DMS 273 treated with DMSO at 0.1 percent for 48 hours (cell line): Measurements from ENCODE around the gene CSPG4.
"Not testable (repeated sequence)": the region's sequence is repeated elsewhere in the genome, so short reads cannot be mapped to it uniquely, and the experiment has no call there.

Experiments
- DNase-seq: peaks from one replicate; lab custom pipeline; 2025; lab: John Stamatoyannopoulos, UW

CSPG4 gene

DNA sequence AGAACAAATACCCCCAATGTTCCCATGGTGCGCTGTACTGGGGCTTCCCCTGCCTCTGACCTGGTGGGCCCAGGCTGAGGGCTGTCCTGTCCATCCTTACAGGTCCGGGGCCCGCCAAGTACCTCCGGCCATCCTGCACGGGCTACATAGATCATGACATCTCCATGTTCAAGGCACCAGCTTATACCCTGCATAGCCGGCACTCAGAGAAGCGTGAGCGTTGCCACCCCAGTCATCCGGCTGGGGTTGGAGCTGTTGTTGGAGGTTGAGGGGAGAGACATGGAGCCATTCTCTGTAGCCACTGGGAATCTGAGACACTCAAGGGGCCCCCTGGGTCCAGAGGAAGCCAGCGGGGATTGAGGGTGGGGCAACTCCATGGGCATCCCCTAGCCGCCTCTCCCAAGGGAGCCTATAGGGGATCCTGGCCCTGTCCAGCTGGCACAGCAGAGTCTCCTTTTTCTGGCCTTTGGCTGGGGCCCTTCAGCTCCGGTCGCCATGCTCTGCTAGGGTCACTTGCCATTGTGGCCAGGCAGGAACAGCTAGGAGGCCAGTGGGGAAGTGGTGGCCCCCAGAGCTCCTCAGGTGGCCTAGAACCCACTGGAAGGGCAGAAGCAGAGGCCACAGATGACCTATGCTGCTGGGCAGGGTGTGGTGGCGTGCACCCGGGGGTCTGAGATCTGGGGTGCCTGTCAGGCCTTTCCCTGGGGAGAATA is 12.5 kb upstream of the CSPG4 start:
- DNase-seq = no peak

DNA sequence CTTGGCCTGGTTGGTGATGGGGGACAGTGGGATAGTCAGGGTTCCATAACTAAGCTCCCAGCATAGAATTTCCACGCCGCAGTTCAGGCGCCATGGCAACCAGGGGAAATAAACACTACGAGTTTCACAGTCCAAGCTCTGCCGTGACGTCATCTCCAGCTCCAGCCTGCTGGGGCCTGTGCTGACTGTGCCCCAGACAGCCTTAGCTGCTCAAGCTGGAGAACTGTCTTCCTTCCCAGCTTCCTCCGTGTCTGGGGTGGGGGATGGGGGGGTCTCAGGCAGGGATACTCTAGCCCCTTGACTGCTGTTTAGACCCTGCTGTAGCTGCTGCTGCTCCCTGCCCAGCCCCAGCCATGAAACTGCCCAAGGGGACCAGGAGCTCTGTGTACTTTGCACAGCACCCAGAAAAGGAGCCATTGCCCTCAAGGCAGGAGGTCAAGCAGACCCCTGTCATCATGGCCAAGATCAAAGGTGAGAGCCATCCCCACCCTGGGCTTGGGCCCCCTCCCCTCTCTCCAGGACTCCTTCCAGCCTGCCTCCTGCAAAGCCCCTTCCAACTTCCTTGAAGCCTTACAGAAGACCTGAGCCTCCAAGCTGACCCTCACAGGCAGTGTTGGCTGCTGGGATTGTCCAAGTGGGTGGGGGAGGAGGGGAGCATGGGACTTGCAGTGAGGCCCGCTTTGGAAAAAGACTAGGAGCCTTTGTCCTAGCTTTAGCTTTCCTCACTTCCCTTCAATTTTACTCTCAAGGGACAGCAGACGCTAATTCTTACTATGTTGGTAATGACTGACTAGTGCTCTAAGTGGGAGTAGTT is 11.4 kb upstream of the CSPG4 start:
- no peak for DNase-seq

DNA sequence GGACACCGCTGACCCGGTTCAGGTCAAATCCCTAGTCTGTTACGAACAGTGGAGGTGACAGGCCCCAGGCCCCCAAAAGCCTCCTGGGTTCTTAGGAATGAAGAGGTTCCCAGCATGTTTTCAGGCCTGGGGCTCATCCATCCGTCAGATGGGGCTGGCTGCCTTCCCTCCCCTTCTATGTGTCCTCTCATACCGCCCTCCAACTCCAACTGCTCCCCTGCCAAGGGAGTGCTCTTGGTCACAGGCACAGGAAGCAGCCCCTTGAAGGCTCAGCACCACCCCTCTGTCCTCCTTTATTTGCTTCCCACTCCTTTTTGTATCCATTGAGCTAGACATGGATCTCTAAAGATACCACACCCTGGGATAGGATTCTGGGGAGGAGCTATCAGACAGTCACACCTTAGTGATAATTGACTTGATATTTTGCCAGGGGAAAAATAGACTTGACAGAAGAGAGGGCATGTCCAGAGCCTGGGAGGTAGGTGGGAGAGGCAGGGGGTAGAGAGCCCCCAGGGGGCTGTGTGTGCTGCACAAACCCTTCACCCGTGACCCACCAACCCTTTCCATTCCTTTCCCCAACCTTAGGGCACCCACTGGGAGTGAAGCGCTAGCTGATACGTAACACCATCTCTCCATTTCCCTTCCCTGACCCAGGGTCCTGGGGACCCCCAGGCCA is 10.7 kb upstream of the CSPG4 start:
- no peak for DNase-seq

DNA sequence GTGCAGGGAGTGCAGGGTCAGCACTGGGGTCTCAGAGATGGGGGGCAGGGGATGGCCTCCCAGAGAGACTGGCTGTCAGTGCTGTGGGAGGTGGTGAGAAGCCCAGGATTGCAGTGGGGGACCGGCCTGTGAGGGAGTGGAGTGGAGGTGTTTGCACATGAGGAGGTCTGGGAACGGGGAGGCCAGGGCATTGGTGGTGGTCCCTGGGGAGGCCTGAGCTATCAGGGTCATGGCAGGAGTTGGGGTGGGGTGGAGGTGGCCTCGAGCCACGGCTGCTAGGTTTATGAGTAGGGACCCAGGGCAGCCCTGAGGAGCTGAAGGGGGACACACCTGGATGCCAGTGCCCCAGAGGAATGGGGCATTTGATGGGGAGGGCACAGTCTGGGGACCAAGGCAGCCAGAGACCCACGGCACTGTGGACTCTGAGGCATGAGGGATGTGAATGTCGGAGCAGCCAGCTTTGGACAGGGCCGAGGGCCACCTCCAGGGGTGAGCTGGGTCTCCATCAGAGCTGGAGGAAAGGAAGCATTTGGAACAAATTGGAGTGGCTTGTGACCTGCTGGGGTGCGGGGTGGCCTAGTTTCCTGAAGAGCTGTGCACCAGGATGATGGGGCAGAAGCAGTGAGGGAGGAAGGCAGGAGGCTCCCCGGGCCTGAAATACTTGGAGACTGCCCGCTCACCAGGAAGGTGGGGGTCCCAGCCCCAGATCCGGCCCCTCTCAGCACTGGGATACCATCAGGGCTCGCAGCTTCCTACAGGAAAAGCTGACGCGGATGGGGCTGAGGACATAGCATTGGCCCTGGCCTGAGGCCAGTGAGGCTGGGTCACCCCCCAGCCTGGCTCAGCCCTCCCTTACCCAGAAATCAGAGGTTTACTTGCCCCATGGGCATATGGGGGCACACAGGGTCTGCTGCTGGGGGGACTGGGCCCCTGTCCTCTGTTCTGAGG is 9.5 kb upstream of the CSPG4 start:
- no peak for DNase-seq

DNA sequence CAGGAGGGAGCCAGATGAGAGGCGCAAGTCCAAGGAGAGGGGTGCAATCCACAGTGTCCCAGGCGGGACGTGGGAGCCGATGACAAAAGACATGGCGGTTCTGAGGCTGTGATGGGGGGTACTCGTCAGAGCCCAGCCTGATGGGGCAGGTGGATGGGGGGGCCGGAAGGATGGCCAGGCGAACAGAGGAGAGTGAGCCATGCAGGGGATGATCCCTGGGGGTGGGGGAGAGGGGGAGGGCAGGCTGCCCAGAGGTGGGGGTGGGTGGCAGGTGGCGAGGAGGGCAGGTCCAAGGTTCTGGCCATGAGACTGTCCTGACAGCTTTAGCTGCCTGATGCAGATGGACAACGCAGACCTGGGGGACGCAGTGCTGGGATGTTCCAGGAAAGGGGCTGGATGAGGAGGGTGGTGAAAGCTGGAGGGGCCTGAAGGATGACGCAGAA is 8.9 kb upstream of the CSPG4 start:
- DNase-seq = no peak

DNA sequence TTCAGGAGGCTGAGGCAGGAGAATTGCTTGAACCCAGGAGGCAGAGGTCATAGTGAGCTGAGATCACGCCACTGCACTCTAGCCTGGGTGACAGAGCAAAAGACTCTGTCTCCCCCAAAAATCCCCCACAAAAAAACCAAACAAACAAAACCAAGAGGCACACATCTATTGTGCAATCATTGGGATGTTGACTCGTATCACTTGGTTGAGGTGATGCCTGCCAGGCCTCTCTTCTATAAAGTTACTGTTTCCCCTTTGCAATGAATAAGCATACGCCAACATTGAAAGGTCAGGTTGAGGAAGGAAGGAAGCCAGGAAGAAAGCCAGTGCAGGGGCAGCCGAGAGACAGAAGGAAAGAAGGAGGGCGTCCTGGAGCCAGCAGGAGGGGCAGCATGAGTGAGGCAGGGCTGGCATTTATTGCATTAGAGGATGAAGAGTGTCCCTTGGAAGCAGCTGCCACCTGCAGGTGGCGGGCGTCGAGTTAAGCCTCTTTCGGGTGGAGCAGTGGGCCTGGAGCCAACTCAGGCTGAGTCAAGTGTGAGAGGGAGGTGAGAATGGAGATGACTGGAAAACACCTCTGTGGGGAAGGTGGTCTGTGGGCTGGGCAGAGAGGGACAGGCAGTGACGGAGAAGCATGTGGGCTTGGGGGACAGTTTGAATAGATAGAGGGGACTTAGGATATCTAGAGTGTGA is 8.3 kb upstream of the CSPG4 start:
- peak; percentile 52 for DNase-seq

DNA sequence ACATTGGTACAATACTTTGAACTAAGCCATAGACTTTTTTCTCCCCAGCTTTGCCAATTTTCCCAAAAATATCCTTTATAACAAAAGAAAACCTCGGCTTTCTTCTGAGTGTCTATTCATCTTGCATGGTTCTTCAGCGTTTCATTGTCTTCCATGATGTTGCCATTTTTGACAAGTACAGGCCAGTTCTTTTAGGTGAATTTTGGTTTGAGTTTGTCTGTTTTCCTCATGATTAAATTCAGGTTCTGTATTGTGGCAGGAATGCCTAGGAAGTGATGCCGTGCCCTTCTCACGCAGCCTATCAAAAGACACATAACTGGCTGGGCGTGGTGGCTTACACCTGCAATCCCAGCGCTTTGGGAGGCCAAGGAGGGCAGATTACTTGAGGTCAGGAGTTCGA is 7.6 kb upstream of the CSPG4 start:
- no peak for DNase-seq

DNA sequence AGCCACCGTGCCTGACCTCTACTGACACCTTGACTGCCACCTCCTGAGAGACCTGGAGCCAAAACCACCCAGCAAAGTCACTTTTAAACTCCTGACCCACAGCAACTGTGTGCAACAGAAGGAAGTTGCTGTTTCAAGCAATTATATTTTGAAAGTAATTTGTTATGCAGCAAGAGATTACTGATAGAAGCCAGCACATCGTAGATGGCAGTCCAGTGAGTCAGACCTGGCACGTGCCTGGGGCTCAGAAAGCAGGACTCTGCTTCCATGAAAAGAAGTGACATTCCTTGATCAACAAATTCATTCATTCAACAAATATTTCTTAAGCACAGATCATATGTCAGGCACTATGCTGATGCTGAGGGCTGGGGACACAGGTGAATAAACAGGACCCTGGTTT is 5.7 kb upstream of the CSPG4 start:
- no peak for DNase-seq

DNA sequence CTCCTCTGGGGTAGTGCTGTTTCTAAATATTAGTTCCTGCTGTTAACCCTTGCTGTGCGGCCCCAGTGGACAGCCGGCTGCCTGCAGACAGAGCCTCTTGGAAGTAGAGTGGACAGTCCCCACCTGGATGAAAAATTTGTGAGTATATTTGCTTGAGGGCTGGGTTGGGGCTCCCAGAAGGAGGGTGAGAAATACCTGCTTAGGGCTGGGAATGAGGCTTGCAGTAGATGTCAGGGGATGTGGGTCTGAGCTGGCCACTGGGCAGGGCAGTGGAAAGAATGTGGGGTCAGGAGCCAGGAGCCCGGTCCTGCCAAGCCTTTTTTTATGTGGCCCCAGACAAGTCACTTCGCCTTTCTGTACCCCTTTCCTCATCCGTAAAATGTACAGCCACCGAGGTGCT is 4.4 kb upstream of the CSPG4 start:
- DNase-seq = not testable (repeated sequence)

DNA sequence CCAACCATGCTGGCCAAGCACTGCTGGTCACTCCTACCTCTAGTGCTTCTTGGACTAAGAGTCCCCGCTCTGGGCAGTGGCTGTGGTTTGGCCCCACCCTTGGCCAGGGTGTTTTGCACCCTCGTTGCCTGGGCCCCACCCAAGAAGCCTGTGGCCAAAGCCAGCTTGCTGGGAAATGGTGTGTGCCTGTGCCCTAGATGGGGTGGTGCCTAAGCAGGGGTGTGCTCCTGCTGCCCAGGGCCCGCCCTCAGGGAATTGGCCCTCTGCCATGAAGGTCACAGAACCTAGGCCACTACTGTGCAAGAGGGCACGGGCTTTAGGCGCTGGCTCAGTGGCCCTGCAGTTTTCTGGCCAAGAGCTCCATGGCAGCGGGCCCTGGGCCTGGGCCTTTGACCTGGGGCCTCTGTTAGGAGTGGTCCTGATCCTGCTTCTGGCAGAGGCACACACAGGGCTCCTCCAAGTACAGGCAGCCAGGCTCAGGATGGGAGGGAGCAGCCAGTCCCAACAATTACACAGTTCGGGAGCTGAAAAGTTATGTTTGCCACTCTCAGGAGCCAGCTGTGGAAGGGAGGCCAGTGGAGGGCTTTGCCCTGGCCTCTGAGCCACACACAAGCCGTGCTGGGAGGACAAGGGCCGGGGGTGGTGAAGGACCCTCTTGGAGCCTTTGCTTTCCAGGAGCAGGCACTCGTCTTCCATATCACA is 3.8 kb upstream of the CSPG4 start:
- not testable (repeated sequence) for DNase-seq

DNA sequence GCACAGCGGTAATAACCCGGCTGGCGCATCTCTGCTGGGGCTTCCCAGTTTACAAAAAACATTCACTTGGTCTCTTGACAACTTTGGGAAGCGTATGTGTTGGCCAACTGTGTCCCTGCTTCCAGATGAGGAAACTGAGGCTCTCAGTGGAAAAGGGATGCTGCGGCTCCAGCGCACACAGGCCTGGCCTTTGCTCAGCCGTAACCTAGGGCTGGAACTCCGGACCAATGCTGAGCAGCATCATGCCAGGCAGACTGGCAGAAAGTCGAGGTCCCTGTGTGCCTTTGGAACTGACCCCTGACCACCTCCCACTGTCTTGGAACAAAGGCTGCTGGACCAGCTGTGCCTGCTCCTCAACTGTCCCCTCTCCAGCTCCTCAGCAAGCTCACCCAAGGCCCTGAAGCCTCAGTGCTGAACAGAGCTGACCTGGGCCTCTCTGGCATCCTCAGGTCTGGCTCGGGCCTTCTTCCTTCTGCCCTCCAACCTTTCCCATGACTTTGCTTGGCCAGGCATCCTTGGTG is 2.7 kb upstream of the CSPG4 start:
- not testable (repeated sequence) for DNase-seq

DNA sequence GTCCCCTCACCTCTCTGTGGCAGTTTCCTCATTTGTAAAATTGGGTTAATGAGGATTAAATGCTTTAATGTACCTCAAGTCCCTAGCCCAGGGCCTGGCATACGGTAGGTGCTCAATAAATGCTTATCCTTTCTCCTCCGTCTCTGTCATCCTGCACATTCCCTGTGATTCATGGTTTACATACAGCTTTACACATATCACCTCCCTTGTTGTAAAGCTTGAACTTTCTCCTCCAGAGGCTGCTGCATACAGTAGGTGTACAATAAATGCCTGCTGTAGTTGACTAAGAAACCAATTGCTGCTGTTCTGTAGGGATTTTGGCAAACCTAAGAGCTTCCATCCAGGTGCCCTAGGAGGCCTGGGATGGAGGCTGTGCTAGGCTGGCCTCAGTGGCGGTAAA is 1.5 kb upstream of the CSPG4 start:
- DNase-seq = no peak

DNA sequence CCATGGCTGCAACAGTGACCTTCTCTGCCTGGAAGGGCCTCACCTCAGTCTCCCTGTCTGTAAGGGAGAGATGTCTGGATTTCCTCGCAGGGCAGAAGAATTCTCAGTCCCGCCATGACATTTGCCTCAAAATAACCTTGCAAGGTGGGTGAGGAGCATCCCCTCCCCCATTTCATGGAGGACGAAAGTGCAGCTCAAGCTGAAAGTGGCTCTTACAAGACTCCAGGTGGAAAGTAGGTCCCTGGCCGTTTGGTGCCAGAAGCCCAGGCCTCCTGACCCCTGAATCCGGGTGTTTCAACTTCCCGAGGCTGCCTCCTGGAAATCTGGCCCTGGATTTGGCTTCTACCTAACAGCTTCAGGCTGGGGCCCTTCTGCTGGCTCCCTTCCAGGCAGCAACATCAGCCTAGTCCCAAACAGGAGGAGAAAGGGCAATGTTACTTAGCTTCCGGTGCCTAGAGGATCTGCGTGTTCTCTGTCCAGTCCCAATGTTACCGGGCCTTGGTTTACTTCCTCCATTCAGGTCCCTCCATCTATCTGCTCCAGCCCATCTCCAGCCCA is 769 bp upstream of the CSPG4 start:
- no peak for DNase-seq

DNA sequence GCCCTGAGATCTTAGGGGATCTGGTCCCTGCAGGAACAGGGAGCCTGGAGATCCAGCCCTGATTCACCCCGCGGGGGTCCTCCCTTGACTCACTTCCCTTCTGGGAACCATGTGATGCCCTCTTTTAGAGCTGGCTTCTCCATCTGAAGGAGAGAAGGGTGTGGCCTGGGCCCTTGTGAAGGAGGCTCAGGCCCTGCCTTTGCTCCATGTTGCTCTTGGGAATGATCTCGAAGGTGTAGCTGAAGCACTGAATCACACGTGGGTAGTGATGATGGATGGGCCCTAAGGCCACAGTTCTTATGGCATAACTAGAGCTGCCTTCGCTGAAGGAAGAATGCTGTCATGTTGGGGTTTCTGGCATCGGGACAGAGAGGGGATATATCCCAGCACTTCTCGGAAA is 1.2 kb downstream of the CSPG4 start:
- not testable (repeated sequence) for DNase-seq

DNA sequence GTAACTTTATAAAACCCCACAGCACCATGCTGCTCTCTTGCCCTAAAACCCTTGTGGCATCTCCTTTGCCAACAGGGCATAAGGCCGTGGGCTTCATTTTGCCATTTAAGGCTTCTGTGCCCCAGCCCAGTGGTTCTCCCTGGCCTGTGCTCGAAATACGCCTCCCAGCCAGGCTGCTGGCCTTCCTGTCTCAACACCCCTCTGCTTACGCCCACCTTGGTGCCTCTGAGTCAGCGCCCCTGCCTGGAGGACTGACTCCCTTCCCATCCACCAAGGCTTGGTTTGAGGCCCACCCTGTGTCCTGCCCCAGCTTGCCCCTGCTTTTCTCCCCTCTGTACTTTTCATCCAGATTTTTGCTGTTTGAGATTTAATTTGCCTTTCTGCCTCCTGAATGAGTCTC is 1.8 kb downstream of the CSPG4 start:
- DNase-seq = not testable (repeated sequence)

DNA sequence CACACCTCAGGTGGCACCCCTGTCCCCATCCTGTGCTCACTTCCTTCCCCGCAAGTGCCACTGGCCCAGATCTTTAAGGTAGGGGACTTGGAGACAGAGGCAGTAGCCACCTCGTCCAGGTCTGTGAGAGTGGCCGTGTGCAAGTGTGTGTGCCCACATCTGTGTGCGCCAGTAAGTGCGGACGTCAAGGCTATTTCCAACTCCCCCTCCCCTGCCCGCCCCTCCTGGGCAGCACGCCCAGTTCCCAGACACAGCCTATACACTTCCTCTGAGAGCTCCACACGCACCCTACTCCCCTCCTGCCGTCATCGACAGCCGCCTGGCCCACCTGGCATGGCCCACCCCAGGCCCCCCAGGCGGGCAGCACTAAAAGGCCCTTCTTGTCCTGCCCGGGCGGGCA is 3.2 kb downstream of the CSPG4 start:
- DNase-seq = not testable (repeated sequence)

DNA sequence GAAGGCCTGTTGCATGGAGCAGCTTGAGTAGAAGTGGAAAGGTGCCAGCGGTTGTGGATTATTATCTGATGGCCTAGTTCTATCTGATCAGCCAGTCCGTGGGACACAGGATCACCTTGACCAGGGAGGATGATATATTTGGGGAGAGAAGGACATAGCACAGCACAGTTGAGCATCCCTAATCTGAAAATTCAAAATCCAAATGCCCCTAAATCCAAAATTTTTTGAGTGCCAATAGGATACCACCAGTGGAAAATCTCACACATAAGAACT is 6.0 kb downstream of the CSPG4 start:
- DNase-seq = no peak

DNA sequence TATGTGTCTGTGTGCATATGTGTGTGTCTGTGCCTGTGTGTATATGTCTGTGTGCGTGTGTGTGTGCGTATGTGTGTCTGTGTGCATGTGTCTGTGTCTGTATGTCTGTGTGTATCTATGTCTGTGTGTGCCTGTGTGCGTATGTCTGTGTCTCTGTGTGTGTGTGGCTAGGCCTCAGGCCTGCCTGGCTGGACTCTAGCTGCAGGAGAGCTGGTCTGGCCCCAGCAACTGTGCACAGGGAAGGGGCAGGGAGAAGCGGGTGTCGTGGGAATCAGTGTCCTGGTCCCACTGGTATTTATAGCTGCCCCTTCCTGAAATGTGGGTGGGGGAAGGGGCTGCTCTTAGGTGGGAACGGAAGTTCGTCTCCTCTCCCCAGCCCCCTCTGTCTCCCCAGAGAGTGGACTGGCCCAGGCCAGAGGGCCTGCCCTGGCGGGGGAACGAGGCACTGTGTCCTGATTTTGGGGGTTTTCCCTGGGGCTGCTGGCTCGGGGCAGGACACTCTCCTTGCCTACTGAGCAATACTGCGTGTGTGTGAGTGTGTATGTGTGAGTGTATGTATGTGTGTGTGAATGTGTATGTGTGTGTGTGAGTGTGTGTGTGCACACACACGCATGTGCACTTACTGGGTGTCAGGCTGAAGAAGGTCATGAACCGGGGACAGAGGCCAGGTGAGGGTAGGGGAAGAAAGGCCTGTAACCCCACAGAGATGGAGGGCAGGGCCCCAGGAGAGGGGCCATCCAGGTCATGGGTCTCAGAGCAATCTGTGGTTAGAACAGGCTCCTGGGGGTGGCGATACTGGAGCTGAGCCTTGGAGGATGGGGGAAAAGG is 6.6 kb downstream of the CSPG4 start:
- no peak for DNase-seq

DNA sequence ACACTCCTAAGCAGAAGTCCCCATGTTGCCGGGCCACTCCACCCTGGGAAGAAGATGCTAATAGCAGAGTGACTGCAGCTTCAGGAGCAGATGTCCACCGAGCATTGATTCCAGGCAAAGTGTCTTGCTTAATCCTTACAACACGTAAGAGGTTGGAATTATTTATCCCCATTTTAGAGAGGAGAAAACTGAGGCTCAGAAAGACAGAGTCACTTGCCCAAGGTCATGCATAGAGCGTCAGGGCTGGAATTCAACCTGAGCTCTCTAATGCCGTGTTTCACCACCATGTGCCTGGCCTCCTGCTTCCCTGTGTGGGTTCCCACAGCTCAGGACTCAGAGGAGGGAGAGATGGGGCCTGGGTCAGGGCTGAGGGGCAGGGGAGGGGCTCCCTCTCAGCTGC is 7.3 kb downstream of the CSPG4 start:
- DNase-seq = not testable (repeated sequence)
